Subcutaneous preadipocyte (primary cell): ENCODE measurements around the gene RHBDF1. TPM values are rescaled to one million over a fixed set of nuclear protein-coding genes. Genes with fewer than 3 reads are reported as not detected.

Experiments
- small RNA-seq: library from RNA; depleted of rRNA; stranded (forward); fragments of <200 nt; gene quantifications from one replicate; pipeline ENCODE3, GENCODE V24; 2012
- total RNA-seq: library from RNA; depleted of rRNA; stranded (reverse); fragments of >200 nt; gene quantifications from 2 replicates; pipeline ENCODE4 v1.2.3, GENCODE V29; 2012

RHBDF1 gene
- total RNA-seq = 36.4 and 44.4 TPM in 2 replicates

GRCh38 chr16:72561-73548, at the start of gene RHBDF1:
RHBDF1 (minus strand) TSS chr16:72631; CDS start chr16:65015, 7,616 bp downstream.

GRCh38 chr16:77807-78443, 5.5 kb upstream of the RHBDF1 start, which contains the start of gene MPG:
MPG (plus strand) TSS chr16:78225; CDS start chr16:78310, 85 bp downstream.

GRCh38 chr16:53346-54236, 18.8 kb downstream of the RHBDF1 start, which contains the start of the genes POLR3K and SNRNP25:
POLR3K (minus strand) TSS chr16:53608; CDS start chr16:53586, 22 bp downstream.
SNRNP25 (plus strand) TSS chr16:53828; CDS start chr16:54017, 189 bp downstream.

Small RNA genes within 50 kb of the gene (small RNA-seq; reads per million reads assigned to genes)
- gene MIR6859-4 (not detected), gene Z69720.2 (not detected)

Other genes with a start within 250 kb of the RHBDF1 start
- gene POLR3K, start 19.0 kb downstream of the RHBDF1 start, total RNA-seq = 2.9 and 3.5 TPM in 2 replicates
- gene SNRNP25, start 18.8 kb downstream of the RHBDF1 start, total RNA-seq = 18.8 and 23.5 TPM in 2 replicates
- gene MPG, start 5.6 kb upstream of the RHBDF1 start, total RNA-seq = 232 and 246 TPM in 2 replicates
- gene NPRL3, start 66.0 kb upstream of the RHBDF1 start, total RNA-seq = 14.0 and 21.7 TPM in 2 replicates
- gene HBZ, start 80.0 kb upstream of the RHBDF1 start, total RNA-seq = not detected in 2 replicates
- not detected in 2 replicates for gene HBM, start 93.3 kb upstream of the RHBDF1 start, total RNA-seq
- 0.73 TPM in 1 of 2 replicates, not detected in the other for gene HBA2, start 100.2 kb upstream of the RHBDF1 start, total RNA-seq
- gene HBA1, start 104.0 kb upstream of the RHBDF1 start, total RNA-seq = not detected in 2 replicates
- not detected in 2 replicates for gene HBQ1, start 107.8 kb upstream of the RHBDF1 start, total RNA-seq
- 35.6 and 43.8 TPM in 2 replicates for gene LUC7L, start 156.8 kb upstream of the RHBDF1 start, total RNA-seq
- 50.4 and 52.9 TPM in 2 replicates for gene FAM234A, start 162.2 kb upstream of the RHBDF1 start, total RNA-seq
- gene RGS11, start 203.3 kb upstream of the RHBDF1 start, total RNA-seq = 0.98 and 2.6 TPM in 2 replicates
- gene ARHGDIG, start 208.0 kb upstream of the RHBDF1 start, total RNA-seq = 0.37 TPM in 1 of 2 replicates, not detected in the other
- gene PDIA2, start 210.5 kb upstream of the RHBDF1 start, total RNA-seq = 0.20 TPM in 1 of 2 replicates, not detected in the other